Measurements from ENCODE around the gene RIT1. TPM values are rescaled to one million over a fixed set of nuclear protein-coding genes. Genes with fewer than 3 reads are reported as not detected.

RIT1 gene
- total RNA-seq, 1 donor from 2014 or later: 38.3 TPM

- Histone ChIP-seq H3K4me1 (peaks cover 10% of the 10 kb centered on the region), H3K9me3 (no peaks in the 10 kb centered on the region), H3K36me3 (no peaks in the 10 kb centered on the region), H3K27me3 (no peaks in the 10 kb centered on the region), H3K4me3 (no peak overlapping the region), H3K27ac (no peak overlapping the region)
- intact Hi-C loops (cut with DNase I): no loop called here
- TF ChIP-seq CTCF (IDR thresholded peaks at IDR 0.05): no peak
- TF ChIP-seq POLR2A (IDR thresholded peaks at IDR 0.05): no peak
- TF ChIP-seq POLR2AphosphoS5 (IDR thresholded peaks at IDR 0.05; ENCODE audit: insufficient read depth in 1 of 2, low read depth in 1 of 2): no peak
- no peak for DNase-seq (ENCODE audit: extremely low spot score in 2 of 2)
Observed at GRCh38 chr1:155872527-155872926, 38.6 kb downstream of the RIT1 start.

- TF ChIP-seq CTCF (IDR thresholded peaks at IDR 0.05): no peak
- Histone ChIP-seq H3K36me3 (no peaks in the 10 kb centered on the region), H3K27ac (no peak overlapping the region), H3K9me3 (no peaks in the 10 kb centered on the region), H3K4me3 (no peak overlapping the region), H3K27me3 (no peaks in the 10 kb centered on the region), H3K4me1 (peaks cover 10% of the 10 kb centered on the region)
- intact Hi-C loops (cut with DNase I): no loop called here
- DNase-seq (ENCODE audit: extremely low spot score in 2 of 2): no peak
Observed at GRCh38 chr1:155871390-155871789, 39.8 kb downstream of the RIT1 start.

- intact Hi-C loops (cut with DNase I): no loop called here
- Histone ChIP-seq H3K4me3 (no peak overlapping the region), H3K27me3 (no peaks in the 10 kb centered on the region), H3K27ac (no peak overlapping the region), H3K4me1 (no peaks in the 10 kb centered on the region), H3K36me3 (no peaks in the 10 kb centered on the region), H3K9me3 (no peaks in the 10 kb centered on the region)
- TF ChIP-seq POLR2A (IDR thresholded peaks at IDR 0.05): no peak
- TF ChIP-seq CTCF (IDR thresholded peaks at IDR 0.05): no peak
- DNase-seq (ENCODE audit: extremely low spot score in 2 of 2): no peak
Observed at GRCh38 chr1:155867766-155868165, 43.4 kb downstream of the RIT1 start.

- Histone ChIP-seq H3K9me3 (no peaks in the 10 kb centered on the region), H3K27me3 (no peaks in the 10 kb centered on the region), H3K36me3 (no peaks in the 10 kb centered on the region), H3K27ac (no peak overlapping the region), H3K4me1 (peaks cover 19% of the 10 kb centered on the region), H3K4me3 (no peak overlapping the region)
- intact Hi-C loops (cut with DNase I): no loop called here
- TF ChIP-seq CTCF (IDR thresholded peaks at IDR 0.05): no peak
- no peak for TF ChIP-seq POLR2AphosphoS5 (IDR thresholded peaks at IDR 0.05; ENCODE audit: insufficient read depth in 1 of 2, low read depth in 1 of 2)
- TF ChIP-seq POLR2A (IDR thresholded peaks at IDR 0.05): no peak
- no peak for DNase-seq (ENCODE audit: extremely low spot score in 2 of 2)
Observed at GRCh38 chr1:155864393-155864792, 46.8 kb downstream of the RIT1 start.

GRCh38 chr1:155861896-155862295 lies 49.3 kb downstream of the RIT1 start:
- no peaks in the 10 kb centered on the region for H3K27me3 ChIP-seq
- H3K9me3 ChIP-seq: no peaks in the 10 kb centered on the region
- intact Hi-C loops (cut with DNase I): no loop called here
- H3K4me1 ChIP-seq: peaks cover 26% of the 10 kb centered on the region
- TF ChIP-seq POLR2A (IDR thresholded peaks at IDR 0.05) (no peak), CTCF (IDR thresholded peaks at IDR 0.05) (no peak), POLR2AphosphoS5 (IDR thresholded peaks at IDR 0.05; ENCODE audit: insufficient read depth in 1 of 2, low read depth in 1 of 2) (no peak)
- H3K4me3 ChIP-seq: no peak overlapping the region
- no peak overlapping the region for H3K27ac ChIP-seq
- no peaks in the 10 kb centered on the region for H3K36me3 ChIP-seq
- DNase-seq (ENCODE audit: extremely low spot score in 2 of 2): no peak

All from vagina (tissue), 2 donors.